HuH-7.5 (cell line): Measurements from ENCODE around the gene WDR81.

Source experiments
- DNase-seq: peaks from one replicate; pipeline ENCODE4 v3.0.0; 2011; ENCODE audit warnings: low spot score

WDR81 gene

GRCh38 chr17:1779571-1780131 is 55.1 kb downstream of the WDR81 start:
- no peak for DNase-seq

GRCh38 chr17:1782171-1782567 is 57.7 kb downstream of the WDR81 start:
- no peak for DNase-seq

- no peak for DNase-seq
These were observed 58.8 kb downstream of the WDR81 start for GRCh38 chr17:1783271-1783670.

- DNase-seq, result peak; percentile 58
These were observed 59.5 kb downstream of the WDR81 start for GRCh38 chr17:1783834-1784611.

GRCh38 chr17:1785930-1786329 is 61.4 kb downstream of the WDR81 start:
- no peak for DNase-seq

- no peak for DNase-seq
These were observed 62.2 kb downstream of the WDR81 start for GRCh38 chr17:1786708-1787107.

GRCh38 chr17:1787301-1787902 is 62.9 kb downstream of the WDR81 start:
- no peak for DNase-seq
